Omental fat pad (tissue), 4 donors: ENCODE results near the gene FANCM. TPM values are rescaled to one million over a fixed set of nuclear protein-coding genes. Genes with fewer than 3 reads are reported as not detected.

Experiments
- ATAC-seq: fragments of 150-250 bp; one replicate; pipeline ENCODE4 v1.9.1; 2016; ENCODE audit warnings: mild to moderate bottlenecking, moderate library complexity; ENCODE audit not compliant: low FRiP score
- DNase-seq: peaks from one replicate; pipeline ENCODE4 v3.0.0-alpha.2; 2019; ENCODE audit warnings: low spot score
- total RNA-seq, 4 donors: library from RNA; depleted of rRNA; stranded (reverse); fragments of >200 nt; gene quantifications; one replicate each; pipeline ENCODE4 v1.1.0, GENCODE V29; 2016
- TF ChIP-seq, protein P1 (sequence below), 3 donors: fragments of 450-650 bp; IDR thresholded peaks; one replicate each; pipeline ENCODE4 v1.5.1; 2016 to 2017; ENCODE audit warnings: antibody characterized with exemption in 3 of 3, mild to moderate bottlenecking in 3 of 3, moderate library complexity in 2 of 3

FANCM gene
- total RNA-seq, 4 donors from 2014 or later = 3.6 to 16.7 (median 4.8) TPM

DNA sequence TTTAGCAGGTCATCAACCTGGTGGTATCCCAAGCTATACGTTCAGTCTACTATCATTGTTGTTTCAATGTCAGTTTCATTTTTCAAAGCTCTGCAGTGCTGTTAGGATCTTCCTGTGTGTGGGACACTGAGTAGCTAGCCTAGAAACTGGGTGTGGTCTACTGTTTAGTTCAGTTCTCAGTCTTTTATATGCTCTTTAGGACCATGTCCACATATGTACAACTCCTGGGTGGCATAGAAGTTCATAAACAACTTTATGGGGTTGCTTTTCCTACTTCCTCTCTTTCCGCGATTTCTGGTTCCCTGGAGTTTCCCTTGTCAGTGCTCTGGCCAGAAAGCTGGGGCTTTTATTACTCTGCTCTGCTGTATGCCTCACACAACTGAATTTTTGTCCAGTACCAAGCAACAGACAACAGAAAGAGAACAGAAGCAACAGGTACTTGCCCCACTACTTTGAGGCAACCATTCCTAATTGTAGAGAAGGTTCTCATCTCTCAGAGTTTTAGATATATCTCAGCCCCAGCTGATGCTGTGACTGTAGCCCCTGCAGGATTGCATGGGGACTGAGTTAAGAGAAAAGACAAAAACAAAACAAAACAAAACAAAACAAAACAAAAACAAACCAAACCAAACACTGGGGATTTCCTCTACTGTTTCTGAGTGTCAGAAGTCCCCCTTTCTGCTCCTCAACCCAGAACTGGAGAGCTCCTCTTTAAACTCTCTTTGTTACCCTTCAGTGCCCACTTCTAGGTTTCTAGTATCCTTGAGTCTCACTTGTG, 86.9 kb downstream of the FANCM start:
- ATAC-seq = no peak
- DNase-seq = no peak
- TF ChIP-seq, protein P1, sequence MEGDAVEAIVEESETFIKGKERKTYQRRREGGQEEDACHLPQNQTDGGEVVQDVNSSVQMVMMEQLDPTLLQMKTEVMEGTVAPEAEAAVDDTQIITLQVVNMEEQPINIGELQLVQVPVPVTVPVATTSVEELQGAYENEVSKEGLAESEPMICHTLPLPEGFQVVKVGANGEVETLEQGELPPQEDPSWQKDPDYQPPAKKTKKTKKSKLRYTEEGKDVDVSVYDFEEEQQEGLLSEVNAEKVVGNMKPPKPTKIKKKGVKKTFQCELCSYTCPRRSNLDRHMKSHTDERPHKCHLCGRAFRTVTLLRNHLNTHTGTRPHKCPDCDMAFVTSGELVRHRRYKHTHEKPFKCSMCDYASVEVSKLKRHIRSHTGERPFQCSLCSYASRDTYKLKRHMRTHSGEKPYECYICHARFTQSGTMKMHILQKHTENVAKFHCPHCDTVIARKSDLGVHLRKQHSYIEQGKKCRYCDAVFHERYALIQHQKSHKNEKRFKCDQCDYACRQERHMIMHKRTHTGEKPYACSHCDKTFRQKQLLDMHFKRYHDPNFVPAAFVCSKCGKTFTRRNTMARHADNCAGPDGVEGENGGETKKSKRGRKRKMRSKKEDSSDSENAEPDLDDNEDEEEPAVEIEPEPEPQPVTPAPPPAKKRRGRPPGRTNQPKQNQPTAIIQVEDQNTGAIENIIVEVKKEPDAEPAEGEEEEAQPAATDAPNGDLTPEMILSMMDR (IDR thresholded peaks at IDR 0.05) = no peak

DNA sequence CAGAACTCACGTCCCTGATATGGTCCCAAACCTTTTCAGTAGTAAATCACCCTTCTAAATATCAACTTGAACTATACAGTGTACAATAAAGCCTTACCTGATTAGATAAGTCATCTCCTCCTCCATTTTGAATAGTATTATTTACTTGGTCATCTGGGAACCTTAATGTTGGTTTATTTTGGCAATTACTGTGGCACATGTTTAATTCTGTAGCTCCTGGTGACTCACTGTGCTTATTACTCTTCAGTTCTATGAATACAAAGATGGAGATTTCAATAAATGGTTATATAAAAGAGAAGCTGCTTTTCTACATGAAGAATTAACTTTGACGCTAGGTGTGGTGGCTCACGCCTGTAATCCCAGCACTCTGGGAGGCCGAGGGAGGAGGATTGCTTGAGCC, 91.8 kb downstream of the FANCM start:
- DNase-seq (no peak), ATAC-seq (no peak)
- TF ChIP-seq, protein P1 (IDR thresholded peaks at IDR 0.05) = no peak

DNA sequence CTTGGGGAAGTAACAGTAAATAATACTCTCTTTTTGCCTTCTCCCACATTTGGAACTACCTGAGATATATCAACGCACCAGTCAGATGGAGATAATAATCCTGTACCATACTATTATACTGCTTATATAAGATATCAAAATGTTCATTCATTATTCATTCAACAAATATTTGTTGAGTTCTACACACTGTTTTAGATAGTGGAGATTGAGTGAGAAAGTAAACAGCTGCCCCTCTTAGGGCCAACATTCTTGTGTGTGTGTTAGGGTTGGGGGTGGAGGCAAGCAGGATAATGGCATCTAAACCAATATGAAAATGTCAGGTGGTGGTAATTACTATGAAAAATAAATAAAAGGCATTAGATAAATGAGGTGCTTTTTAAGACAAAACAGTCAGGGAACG, 103.3 kb downstream of the FANCM start:
- ATAC-seq (no peak), DNase-seq (no peak)
- TF ChIP-seq, protein P1 (IDR thresholded peaks at IDR 0.05) = no peak

DNA sequence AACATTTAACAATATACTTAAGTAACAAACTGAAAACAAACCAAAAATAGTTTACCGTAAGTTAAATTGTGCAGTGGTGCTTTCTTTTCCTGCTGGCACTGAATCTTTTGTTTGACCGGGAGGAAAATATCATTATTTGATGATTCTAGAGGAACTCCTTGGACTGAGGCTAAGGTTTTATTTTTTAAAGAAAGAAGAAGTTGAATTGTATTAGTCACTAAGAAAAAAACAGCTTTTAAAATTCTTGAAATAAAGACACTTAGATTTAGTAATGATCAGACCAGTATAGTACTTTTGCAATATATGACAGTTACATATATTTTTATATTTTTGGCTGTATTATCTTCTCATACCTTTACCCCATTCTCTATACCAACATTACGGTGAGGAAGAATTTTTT, 107.0 kb downstream of the FANCM start:
- ATAC-seq (no peak), DNase-seq (no peak)
- TF ChIP-seq, protein P1 (IDR thresholded peaks at IDR 0.05) = no peak

DNA sequence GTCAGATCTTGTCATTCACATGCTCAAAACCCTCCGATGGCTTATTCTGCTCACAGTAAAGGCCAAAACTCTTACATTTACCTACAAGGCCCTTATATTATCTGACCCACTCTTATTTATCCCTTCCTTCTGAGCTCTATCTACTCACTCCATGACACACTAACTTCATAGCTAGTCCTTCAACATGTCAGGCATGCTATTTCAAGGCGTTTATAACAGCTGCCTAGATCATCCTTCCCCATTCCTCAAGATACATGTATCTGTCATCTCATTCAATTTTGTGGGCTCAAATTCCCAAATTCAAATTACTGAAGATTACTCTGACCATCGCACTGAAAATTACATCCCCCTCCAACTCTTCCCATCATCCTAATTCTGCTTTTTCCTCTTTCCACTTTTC, 110.4 kb downstream of the FANCM start:
- DNase-seq (no peak), ATAC-seq (no peak)
- TF ChIP-seq, protein P1 (IDR thresholded peaks at IDR 0.05) = no peak

DNA sequence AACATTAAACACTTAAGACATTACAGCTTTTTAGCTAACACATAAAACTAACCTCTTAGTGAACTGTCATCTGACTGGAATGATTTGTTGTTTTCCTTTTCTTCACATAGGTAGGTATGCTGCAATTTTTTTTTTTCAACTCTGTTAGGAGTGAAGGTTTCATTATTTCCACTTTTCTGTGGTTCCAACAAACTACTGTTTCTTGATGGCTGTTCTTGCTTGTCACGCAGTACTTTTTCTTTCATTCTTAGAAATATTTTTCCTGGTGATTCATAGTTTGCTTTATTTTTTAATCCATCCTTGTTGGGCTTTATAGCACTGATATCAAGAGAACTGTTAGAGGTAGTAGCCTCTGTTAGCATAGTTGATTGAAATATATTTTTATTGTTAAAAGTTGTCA, 111.0 kb downstream of the FANCM start:
- TF ChIP-seq, protein P1 (IDR thresholded peaks at IDR 0.05) = no peak
- no peak for DNase-seq
- ATAC-seq = no peak

DNA sequence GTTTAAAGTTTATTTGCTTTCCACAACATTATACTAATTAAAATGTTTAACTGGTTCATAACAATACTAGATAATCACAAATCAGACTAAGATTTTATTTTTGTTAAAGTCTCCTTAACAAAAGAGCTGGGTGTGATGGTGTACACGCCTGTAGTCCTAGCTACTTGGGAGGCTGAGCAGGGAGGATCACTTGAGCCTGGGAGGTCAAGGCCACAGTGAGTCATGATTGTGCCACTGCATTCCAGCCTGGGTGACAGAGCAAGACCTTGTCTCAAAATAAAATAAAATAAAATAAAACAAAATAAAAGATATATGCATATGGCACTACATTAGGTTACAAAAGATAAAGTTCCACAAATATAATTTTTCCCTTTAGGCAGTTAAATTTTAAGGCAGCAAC, 111.7 kb downstream of the FANCM start:
- DNase-seq = no peak
- no peak for ATAC-seq

More for the DNA sequence above, 111.7 kb downstream of the FANCM start:
- TF ChIP-seq, protein P1 (IDR thresholded peaks at IDR 0.05) = no peak
